ENCODE results near the gene AGER.

DNA sequence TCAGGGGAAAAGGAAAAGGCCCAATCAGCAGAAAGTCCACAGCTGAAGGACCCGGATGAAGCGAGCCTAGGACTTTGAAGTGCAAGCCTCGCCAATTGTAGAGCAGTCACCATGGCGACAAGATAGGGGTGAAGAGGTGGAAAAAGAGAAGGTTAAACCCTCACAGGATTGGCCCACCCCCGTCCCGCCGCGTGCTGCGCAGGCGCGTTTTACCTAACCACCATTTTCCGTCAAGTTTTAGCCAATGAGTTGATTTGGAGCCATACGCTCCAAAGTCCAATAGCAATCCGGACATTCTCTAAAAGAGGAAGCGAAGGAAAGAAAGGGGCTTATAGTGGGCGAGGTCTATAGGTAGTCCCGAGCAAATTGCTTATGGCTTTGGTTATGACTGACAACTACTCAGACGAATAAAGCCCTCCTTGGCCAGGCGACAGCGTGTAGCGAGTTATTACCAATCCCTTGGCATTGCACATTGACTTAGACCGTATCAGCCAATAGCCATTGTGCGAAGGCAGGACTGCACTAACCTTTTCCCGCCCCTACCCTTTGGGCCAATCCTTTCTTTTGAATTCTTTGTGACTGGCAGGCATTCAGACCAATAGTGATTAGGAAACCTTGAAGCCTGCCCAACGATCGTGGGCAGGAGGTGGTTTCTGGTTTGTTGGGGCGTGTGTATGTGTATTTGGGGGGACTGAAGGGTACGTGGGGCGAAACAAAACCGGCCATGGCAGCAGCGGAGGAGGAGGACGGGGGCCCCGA lies 6.1 kb downstream of the AGER start, which contains the start of gene RNF5:
- TF ChIP-seq POLR2AphosphoS5 (IDR thresholded peaks at IDR 0.05) (peak; percentile 42 to 66), POLR2A (IDR thresholded peaks at IDR 0.05) (peak in 2 of 4 donors; percentile 33 to 41)
- TF ChIP-seq, protein P1, sequence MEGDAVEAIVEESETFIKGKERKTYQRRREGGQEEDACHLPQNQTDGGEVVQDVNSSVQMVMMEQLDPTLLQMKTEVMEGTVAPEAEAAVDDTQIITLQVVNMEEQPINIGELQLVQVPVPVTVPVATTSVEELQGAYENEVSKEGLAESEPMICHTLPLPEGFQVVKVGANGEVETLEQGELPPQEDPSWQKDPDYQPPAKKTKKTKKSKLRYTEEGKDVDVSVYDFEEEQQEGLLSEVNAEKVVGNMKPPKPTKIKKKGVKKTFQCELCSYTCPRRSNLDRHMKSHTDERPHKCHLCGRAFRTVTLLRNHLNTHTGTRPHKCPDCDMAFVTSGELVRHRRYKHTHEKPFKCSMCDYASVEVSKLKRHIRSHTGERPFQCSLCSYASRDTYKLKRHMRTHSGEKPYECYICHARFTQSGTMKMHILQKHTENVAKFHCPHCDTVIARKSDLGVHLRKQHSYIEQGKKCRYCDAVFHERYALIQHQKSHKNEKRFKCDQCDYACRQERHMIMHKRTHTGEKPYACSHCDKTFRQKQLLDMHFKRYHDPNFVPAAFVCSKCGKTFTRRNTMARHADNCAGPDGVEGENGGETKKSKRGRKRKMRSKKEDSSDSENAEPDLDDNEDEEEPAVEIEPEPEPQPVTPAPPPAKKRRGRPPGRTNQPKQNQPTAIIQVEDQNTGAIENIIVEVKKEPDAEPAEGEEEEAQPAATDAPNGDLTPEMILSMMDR (IDR thresholded peaks at IDR 0.05): no peak

Data from upper lobe of left lung (tissue), 4 donors.